ENCODE results near the gene SFXN2.
"Not testable (repeated sequence)": the region's sequence is repeated elsewhere in the genome, so short reads cannot be mapped to it uniquely, and the experiment has no call there.

SFXN2 gene

DNA sequence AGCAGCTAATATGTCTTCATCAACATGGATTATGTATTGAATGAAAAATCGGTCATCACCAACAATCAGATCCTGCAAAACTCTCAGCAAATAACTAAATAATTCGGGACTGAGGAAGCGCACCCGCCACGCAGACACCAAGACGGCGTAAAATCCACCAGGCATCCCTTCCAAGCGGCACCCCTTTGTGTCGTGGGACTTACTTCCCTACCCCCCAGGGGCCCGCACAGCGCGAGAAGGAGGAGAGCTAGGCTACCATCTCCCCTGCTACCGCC, 960 bp upstream of the SFXN2 start:
- peak overlapping the region; percentile 93 for H3K4me3 ChIP-seq (ENCODE audit: low read depth, low read length)
- DNase-seq (ENCODE audit: low read depth, low spot score) = no peak
- TF ChIP-seq CTCF (IDR thresholded peaks at IDR 0.05; ENCODE audit: insufficient read depth, low read length, missing control alignments) = no peak
- ChIA-PET POLR2A (interaction anchor here (1.1 to 1.9 kb wide), 5 partner anchors 13 to 71 kb away, joined by 7 to 14 read pairs (median 9); partner anchors contain the start of gene TRIM8), CTCF (interaction anchor here (0.7 to 7.0 kb wide), 14 partner anchors 9 to 211 kb away, joined by 3 to 66 read pairs (median 4); partner anchors contain the start of gene ACTR1A)

GRCh38 chr10:102713814-102714620, 419 bp upstream of the SFXN2 start, which contains the start of gene ARL3:
TSS of gene ARL3 (minus strand) at chr10:102714397. CDS start at chr10:102714275, 122 bp downstream.
- peak; percentile 82 for DNase-seq (ENCODE audit: low read depth, low spot score)
- peak within 1 kb of the TSS; percentile 93 for H3K4me3 ChIP-seq (ENCODE audit: low read depth, low read length)
- peak; percentile 77 for TF ChIP-seq CTCF (IDR thresholded peaks at IDR 0.05; ENCODE audit: insufficient read depth, low read length, missing control alignments)
- ChIA-PET CTCF (interaction anchor here (0.7 to 7.0 kb wide), 15 partner anchors 9 to 211 kb away, joined by 3 to 66 read pairs (median 4); partner anchors contain the start of gene ACTR1A), POLR2A (interaction anchor here (1.0 to 1.9 kb wide), 7 partner anchors 13 to 204 kb away, joined by 3 to 14 read pairs (median 8); partner anchors contain the start of genes CNNM2 and TRIM8)

DNA sequence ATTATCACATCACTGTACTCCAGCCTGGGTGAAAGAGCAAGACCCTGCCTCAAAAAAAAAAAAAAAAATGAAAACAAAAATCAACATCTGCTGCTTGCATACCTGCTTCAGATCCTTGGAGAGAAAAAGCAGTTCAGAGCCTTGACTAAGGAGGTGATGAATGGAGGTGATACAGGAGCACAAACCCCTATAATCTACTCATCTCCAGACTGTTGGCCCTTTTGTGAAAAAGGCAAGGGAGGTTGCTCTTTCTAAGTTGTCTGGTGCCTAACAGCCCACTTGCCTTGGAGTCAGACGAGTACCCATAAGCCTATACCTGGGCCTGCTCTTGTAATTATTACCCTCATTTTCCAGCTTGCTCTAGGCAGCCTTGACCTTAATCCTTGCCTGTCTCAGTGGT, 1.4 kb downstream of the SFXN2 start:
- ChIA-PET POLR2A (no interaction called here), CTCF (interaction anchor here (7.0 kb wide), 1 partner anchor 39 kb away, joined by 66 read pairs; no protein-coding TSS in a partner anchor)
- no peak overlapping the region for H3K4me3 ChIP-seq (ENCODE audit: low read depth, low read length)
- TF ChIP-seq CTCF (IDR thresholded peaks at IDR 0.05; ENCODE audit: insufficient read depth, low read length, missing control alignments) = no peak
- no peak for DNase-seq (ENCODE audit: low read depth, low spot score)

GRCh38 chr10:102716900-102717565, 2.6 kb downstream of the SFXN2 start:
- H3K4me3 ChIP-seq (ENCODE audit: low read depth, low read length); DNase-seq (ENCODE audit: low read depth, low spot score); CTCF ChIA-PET: not testable (repeated sequence)

DNA sequence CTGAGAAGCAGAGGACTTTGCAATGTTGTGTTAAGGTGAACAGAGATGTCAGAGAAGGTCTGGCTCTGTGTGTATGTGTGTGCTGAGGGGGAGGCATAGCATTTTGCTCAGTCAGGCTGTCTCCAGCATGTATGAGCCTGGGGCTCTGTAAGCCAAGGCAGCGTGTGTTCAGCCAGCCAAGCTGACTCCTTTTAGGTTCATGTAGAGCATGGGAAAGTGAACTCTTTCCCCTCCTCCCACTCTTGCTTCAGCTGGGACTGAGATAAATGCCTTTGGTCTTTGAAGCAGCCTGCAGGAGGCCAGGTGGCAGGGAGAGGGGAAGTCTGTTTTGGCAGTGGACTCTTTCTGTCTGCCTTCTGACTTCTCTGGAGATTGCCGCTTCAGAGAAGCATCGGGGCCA, 3.8 kb downstream of the SFXN2 start:
- ChIA-PET CTCF (interaction anchor here (1.9 kb wide), 1 partner anchor 9 kb away, joined by 6 read pairs; no protein-coding TSS in a partner anchor), POLR2A (no interaction called here)
- no peak for TF ChIP-seq CTCF (IDR thresholded peaks at IDR 0.05; ENCODE audit: insufficient read depth, low read length, missing control alignments)
- no peak for DNase-seq (ENCODE audit: low read depth, low spot score)
- no peak overlapping the region for H3K4me3 ChIP-seq (ENCODE audit: low read depth, low read length)

More at GRCh38 chr10:102716900-102717565, 2.6 kb downstream of the SFXN2 start:
- POLR2A ChIA-PET = interaction anchor here (1.1 kb wide), 1 partner anchor 75 kb away, joined by 4 read pairs; no protein-coding TSS in a partner anchor

GRCh38 chr10:102720337-102720736, 5.9 kb downstream of the SFXN2 start:
- DNase-seq (ENCODE audit: low read depth, low spot score) = no peak
- ChIA-PET CTCF (interaction anchor here (1.1 to 3.0 kb wide), 5 partner anchors 10 to 524 kb away, joined by 3 to 12 read pairs (median 4); no protein-coding TSS in a partner anchor), POLR2A (interaction anchor here (0.6 to 1.1 kb wide), 2 partner anchors 16 to 57 kb away, joined by 3 read pairs; no protein-coding TSS in a partner anchor)
- TF ChIP-seq CTCF (IDR thresholded peaks at IDR 0.05; ENCODE audit: insufficient read depth, low read length, missing control alignments) = no peak
- H3K4me3 ChIP-seq (ENCODE audit: low read depth, low read length) = no peak overlapping the region
